Ishikawa (cell line): ENCODE measurements around the gene LGALS7B.

Experiments used
- CEBPB ChIP-seq: IDR thresholded peaks from 2 replicates; pipeline ENCODE4 v1.6.1; 2012
- CREB1 ChIP-seq: IDR thresholded peaks from 2 replicates; pipeline ENCODE4 v1.6.1; 2012; ENCODE audit warnings: low read depth
- EGR1 ChIP-seq: IDR thresholded peaks from 2 replicates; pipeline ENCODE4 v1.6.1; 2012
- EP300 ChIP-seq: IDR thresholded peaks from 2 replicates; pipeline ENCODE4 v1.6.1; 2012; ENCODE audit warnings: borderline replicate concordance
- FOXM1 ChIP-seq: IDR thresholded peaks from 2 replicates; pipeline ENCODE4 v1.6.1; 2012; ENCODE audit warnings: low read depth, borderline replicate concordance
- NFIC ChIP-seq: IDR thresholded peaks from 2 replicates; pipeline ENCODE4 v1.6.1; 2012
- RAD21 ChIP-seq: IDR thresholded peaks from 2 replicates; pipeline ENCODE4 v1.6.1; 2012; ENCODE audit warnings: low read depth
- REST ChIP-seq: IDR thresholded peaks from 2 replicates; pipeline ENCODE4 v1.6.1; 2012; ENCODE audit warnings: low read depth, mild to moderate bottlenecking
- TAF1 ChIP-seq: IDR thresholded peaks from 2 replicates; pipeline ENCODE4 v1.6.1; 2012; ENCODE audit warnings: low read depth, mild to moderate bottlenecking
- TCF12 ChIP-seq: IDR thresholded peaks from 2 replicates; pipeline ENCODE4 v1.6.1; 2012; ENCODE audit warnings: low read depth
- TEAD4 ChIP-seq: IDR thresholded peaks from 2 replicates; pipeline ENCODE4 v1.6.1; 2012
- USF1 ChIP-seq: IDR thresholded peaks from 2 replicates; pipeline ENCODE4 v1.6.1; 2012
- YY1 ChIP-seq: IDR thresholded peaks from 2 replicates; pipeline ENCODE4 v1.6.1; 2012; ENCODE audit warnings: low read depth
- ZBTB7A ChIP-seq: IDR thresholded peaks from 2 replicates; pipeline ENCODE4 v1.6.1; 2012; ENCODE audit warnings: low read depth
- TF ChIP-seq, protein P1 (sequence below): IDR thresholded peaks from 2 replicates; pipeline ENCODE4 v1.6.1; 2012

The LGALS7B gene

DNA sequence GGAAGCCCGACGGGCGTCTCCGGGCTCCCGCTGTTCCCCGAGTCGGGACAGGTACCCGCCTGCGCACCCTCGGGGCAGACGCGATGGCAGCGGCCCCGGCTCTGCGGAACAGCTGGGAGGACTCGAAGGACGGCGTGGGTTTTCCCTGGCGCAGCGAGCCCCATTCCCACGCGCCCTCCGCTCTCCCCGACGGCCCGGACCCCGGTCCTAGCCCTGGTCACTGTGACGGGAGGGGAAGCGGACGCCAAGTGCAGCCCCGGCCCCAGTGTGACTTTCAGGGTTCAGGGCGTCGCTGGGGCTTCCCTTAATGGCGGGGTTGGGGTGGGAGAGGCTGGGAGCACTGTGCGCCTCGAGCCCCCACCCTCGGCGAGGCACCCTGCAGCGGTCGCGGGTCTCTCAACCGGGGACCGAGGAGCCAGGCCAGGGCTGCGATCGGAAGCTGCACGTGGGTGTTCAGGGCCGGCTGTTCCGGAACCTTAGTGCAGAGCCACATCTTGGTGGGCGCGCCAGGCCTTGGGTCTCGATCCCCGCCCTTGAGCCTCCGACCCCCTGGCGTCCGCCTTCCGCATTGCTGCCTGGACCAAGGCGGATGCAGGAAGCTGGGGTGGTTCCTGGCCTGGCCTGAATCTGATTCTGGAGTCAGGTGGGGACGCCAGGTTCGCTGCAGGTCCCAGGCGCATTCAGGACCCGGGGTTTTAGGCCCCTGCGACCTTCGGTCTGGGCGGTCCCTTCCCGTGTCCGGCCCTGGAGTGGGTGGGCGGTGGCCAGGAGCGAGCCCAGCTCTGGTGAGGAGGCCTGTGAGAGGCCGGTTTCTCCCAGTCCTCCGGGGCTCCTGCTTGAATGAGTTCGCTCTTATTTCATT is 3.5 kb downstream of the LGALS7B start:
- TF ChIP-seq FOXM1 = no peak
- no peak for TF ChIP-seq TAF1
- TF ChIP-seq TCF12 = no peak
- no peak for TF ChIP-seq USF1
- no peak for TF ChIP-seq RAD21
- no peak for TF ChIP-seq NFIC
- no peak for TF ChIP-seq ZBTB7A
- TF ChIP-seq TEAD4 = no peak
- TF ChIP-seq REST = no peak
- no peak for TF ChIP-seq YY1
- no peak for TF ChIP-seq CEBPB
- TF ChIP-seq EGR1 = no peak
- TF ChIP-seq EP300 = no peak
- TF ChIP-seq, protein P1, sequence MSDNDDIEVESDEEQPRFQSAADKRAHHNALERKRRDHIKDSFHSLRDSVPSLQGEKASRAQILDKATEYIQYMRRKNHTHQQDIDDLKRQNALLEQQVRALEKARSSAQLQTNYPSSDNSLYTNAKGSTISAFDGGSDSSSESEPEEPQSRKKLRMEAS = no peak
- TF ChIP-seq CREB1 = no peak

- TF ChIP-seq CREB1 (no peak), USF1 (no peak), FOXM1 (no peak), RAD21 (no peak), NFIC (no peak), EP300 (no peak), ZBTB7A (no peak), REST (no peak)
- TF ChIP-seq, protein P1 = no peak
Measured at GRCh38 chr19:38793177-38793576, 4.2 kb downstream of the LGALS7B start.

GRCh38 chr19:38793671-38794070 is 4.7 kb downstream of the LGALS7B start:
- TF ChIP-seq EGR1 = no peak
- TF ChIP-seq TAF1 = no peak
- TF ChIP-seq TEAD4 = no peak
- no peak for TF ChIP-seq ZBTB7A
- no peak for TF ChIP-seq YY1
- no peak for TF ChIP-seq REST
- no peak for TF ChIP-seq TCF12
- TF ChIP-seq CEBPB = no peak
- TF ChIP-seq RAD21 = no peak
- TF ChIP-seq NFIC = no peak
- TF ChIP-seq CREB1 = no peak
- TF ChIP-seq, protein P1 = no peak
- no peak for TF ChIP-seq EP300
- no peak for TF ChIP-seq FOXM1
- no peak for TF ChIP-seq USF1

- no peak for TF ChIP-seq TAF1
- no peak for TF ChIP-seq TCF12
- TF ChIP-seq, protein P1 = no peak
- no peak for TF ChIP-seq EP300
- TF ChIP-seq CEBPB = no peak
- TF ChIP-seq ZBTB7A = no peak
Measured at GRCh38 chr19:38795549-38795948, 6.5 kb downstream of the LGALS7B start.
